ENCODE results near the gene SPECC1L. TPM values are rescaled to one million over a fixed set of nuclear protein-coding genes. Genes with fewer than 3 reads are reported as not detected.
"Not testable (repeated sequence)": the region's sequence is repeated elsewhere in the genome, so short reads cannot be mapped to it uniquely, and the experiment has no call there.

SPECC1L gene
- total RNA-seq, 1 donor from 2014 or later = 37.2 TPM

DNA sequence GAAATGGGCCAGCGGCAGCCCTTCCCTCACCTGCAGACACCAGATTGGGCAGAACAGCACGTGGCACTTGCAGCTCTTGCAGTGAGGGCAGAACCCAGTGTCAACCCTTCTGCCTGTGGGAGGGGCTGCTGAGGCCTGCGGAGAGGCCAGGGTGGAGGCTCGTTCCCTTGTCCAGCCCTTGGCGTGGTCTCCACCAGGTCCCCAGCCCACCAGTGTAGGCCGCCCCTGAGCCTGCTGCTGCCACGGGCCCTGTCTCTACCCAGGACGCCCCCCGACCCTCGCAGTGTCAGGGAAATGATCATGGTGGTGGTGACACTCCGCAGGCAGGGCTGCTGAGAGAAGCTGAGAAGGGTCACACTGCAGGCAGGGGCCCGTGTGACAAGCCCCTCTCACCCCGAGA, 14.5 kb upstream of the SPECC1L start:
- DNase-seq; H3K9me3 Mint-ChIP-seq; H3K4me1 Mint-ChIP-seq; H3K27ac Mint-ChIP-seq; H3K4me3 Mint-ChIP-seq; H3K27me3 Mint-ChIP-seq; H3K36me3 Mint-ChIP-seq (ENCODE audit: low read depth); intact Hi-C loops (cut with micrococcal nuclease): not testable (repeated sequence)

DNA sequence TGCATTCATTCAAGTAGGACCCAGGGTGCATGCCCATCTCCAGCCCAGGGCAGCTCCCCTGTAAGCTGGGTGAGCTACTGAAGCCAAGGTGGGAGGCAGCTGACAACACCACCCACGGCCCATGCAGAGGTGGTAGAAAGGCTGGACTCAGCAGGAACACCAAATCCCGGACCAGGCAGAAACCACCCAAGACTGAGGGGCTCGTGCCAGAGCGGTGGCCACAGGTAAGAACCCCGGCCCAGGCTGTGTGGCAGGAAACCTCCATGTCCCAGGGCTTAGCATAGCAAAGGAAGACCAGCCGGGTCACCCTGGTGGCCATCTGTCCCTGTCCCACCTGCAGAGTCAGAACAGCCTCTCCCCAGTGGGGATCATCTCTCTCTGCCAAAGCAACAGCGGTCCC, 13.9 kb upstream of the SPECC1L start:
- H3K27me3 Mint-ChIP-seq = not testable (repeated sequence)

DNA sequence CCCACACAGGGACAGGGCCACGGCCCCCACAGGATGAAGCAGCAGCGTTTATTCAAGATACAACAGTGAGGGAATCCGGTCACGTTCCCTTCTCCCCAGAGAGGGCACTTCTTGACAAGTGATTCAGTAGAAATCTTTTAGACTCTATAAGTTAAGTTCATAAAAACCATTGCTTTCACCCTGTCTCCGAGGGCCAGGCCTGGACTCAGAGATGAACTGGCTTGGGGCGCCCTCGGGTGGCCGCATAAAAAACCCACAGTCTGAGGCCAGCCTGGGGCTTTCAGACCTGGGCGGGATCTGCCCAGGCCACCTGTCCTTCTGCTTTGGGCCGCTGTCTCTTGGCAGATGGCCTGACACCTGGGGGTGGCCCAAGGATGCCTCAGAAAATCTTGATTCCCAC, 11.2 kb upstream of the SPECC1L start:
- intact Hi-C loops (cut with micrococcal nuclease); H3K9me3 Mint-ChIP-seq; H3K4me3 Mint-ChIP-seq; H3K27ac Mint-ChIP-seq; H3K4me1 Mint-ChIP-seq; H3K36me3 Mint-ChIP-seq (ENCODE audit: low read depth); H3K27me3 Mint-ChIP-seq: not testable (repeated sequence)
- DNase-seq = peak; percentile 90

More for the DNA sequence above, 13.9 kb upstream of the SPECC1L start:
- H3K9me3 Mint-ChIP-seq; H3K36me3 Mint-ChIP-seq (ENCODE audit: low read depth); H3K4me3 Mint-ChIP-seq; H3K4me1 Mint-ChIP-seq; H3K27ac Mint-ChIP-seq; intact Hi-C loops (cut with micrococcal nuclease); DNase-seq: not testable (repeated sequence)

DNA sequence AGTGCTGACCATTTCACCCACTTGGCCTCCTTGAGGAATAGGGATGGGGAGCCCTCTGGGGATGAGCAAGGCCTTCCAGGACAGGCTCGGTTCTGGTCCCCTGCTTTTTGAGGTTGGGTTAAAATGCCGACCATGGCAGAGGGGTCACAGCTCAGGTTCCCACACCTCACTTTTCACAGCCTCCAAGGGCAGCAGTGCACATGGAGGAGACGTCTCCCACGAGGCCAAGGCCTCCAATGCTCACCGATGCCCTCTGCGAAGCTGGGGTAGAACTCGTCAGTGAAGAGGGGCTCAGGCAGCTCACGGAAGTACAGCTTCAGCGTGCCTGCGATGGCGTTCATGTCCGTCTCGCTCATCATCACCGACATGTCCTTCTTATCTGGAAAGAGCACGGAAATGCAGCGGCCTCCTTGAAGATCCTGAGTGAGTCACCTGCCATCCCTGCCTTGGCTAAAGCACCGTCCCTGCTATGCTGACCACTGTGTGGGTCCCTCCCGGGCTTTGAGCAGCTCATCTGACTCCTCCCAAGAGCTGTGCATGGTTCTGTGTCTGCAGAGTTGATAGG, 8.4 kb upstream of the SPECC1L start:
- H3K4me1 Mint-ChIP-seq; H3K27ac Mint-ChIP-seq; H3K27me3 Mint-ChIP-seq; H3K36me3 Mint-ChIP-seq (ENCODE audit: low read depth); intact Hi-C loops (cut with micrococcal nuclease); H3K4me3 Mint-ChIP-seq; DNase-seq; H3K9me3 Mint-ChIP-seq: not testable (repeated sequence)

DNA sequence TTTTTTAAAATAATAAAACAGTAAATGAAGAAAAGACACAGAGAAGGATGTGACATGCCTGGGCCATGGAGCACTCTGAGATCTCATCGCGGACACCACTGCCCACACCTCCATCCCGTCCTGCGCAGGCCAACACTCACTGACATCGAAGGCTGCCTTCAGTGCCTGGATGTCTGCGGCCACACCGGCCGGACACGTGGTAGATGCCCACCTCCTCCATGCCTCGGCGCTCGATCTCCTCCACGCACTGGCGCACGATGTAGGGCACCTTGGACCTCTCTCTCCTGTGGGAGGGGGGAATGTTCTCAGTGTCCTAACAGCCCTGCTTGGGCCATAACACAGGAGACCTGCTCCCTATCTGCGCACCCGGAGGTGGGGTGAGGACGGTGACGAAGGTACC, 7.2 kb upstream of the SPECC1L start:
- H3K27ac Mint-ChIP-seq; H3K36me3 Mint-ChIP-seq (ENCODE audit: low read depth); H3K4me1 Mint-ChIP-seq; H3K9me3 Mint-ChIP-seq; H3K4me3 Mint-ChIP-seq; intact Hi-C loops (cut with micrococcal nuclease); H3K27me3 Mint-ChIP-seq; DNase-seq: not testable (repeated sequence)

DNA sequence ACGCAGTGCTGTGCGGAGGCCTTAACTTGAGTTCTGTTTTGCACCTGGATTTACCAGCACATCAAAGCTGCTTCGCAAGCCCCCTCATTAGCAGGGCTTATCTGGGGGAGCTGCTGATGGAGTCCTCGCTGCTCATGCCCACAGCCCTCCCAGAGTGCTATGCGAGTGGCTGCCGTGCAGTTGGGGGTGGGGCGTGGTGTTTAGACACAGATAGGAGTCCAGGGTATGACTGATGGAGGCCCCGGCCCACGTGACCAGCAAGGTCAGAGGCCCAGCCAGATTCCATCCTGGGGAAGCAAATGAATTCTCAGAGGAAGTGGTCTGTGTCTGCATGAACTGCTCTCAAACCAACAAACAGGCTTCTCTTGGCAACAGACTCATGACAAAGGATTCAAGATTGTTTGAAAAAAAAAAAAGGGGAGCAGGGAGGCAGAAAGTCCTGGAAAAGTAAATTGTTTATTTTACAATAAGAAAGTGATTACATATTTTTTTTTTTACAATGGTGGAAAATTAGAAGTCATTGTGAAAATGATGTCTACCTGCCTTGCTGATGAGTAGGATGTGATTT, 6.2 kb upstream of the SPECC1L start:
- H3K4me1 Mint-ChIP-seq; H3K27me3 Mint-ChIP-seq; intact Hi-C loops (cut with micrococcal nuclease); H3K36me3 Mint-ChIP-seq (ENCODE audit: low read depth); H3K9me3 Mint-ChIP-seq; DNase-seq: not testable (repeated sequence)
- Mint-ChIP-seq H3K4me3 (peak overlapping the region; percentile 17), H3K27ac (peak overlapping the region; percentile 78)

DNA sequence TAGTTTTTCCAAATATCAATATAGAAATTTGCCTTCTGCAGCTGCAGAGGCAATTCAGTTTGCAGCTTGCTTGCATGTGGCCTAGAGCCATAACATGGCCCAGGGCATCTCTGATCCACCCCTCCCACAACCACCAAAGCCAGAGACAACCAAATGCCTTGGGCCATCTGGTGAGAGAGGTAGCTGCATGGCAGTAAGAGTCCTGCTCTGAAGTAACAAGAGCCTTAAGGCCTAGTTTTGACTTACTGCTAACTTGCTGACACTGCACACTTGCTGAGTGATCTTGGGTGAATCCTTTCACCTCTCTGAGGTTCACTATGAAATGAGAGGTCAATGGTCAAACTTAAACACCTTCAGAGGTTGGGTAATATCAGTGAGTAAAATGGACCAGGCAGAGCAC, 4.9 kb upstream of the SPECC1L start:
- no peak overlapping the region for H3K27ac Mint-ChIP-seq
- no peaks in the 10 kb centered on the region for H3K36me3 Mint-ChIP-seq (ENCODE audit: low read depth)
- no peaks in the 10 kb centered on the region for H3K9me3 Mint-ChIP-seq
- H3K4me3 Mint-ChIP-seq = no peak overlapping the region
- intact Hi-C loops (cut with micrococcal nuclease) = no loop called here
- H3K27me3 Mint-ChIP-seq = no peaks in the 10 kb centered on the region
- DNase-seq = no peak
- peaks cover 7% of the 10 kb centered on the region for H3K4me1 Mint-ChIP-seq

DNA sequence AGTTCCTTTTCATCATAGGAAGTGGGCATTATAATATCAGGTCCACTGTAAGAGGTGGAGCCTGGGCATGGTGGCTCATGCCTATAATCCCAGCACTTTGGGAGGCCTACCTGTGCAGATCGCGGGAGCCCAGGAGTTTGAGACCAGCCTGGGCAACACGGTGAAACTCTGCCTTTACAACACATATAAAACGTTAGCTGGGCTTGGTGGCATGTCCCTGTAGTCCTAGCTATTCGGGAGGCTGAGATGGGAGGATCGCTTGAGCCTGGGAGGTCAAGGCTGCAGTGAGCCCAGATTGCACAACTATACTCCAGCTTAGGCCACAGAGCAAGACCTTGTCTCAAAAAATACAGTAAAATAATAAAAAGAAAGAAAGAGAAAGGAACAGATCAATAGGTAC, 4.1 kb upstream of the SPECC1L start:
- DNase-seq; intact Hi-C loops (cut with micrococcal nuclease); H3K36me3 Mint-ChIP-seq (ENCODE audit: low read depth); H3K27ac Mint-ChIP-seq; H3K4me3 Mint-ChIP-seq; H3K27me3 Mint-ChIP-seq; H3K4me1 Mint-ChIP-seq; H3K9me3 Mint-ChIP-seq: not testable (repeated sequence)

DNA sequence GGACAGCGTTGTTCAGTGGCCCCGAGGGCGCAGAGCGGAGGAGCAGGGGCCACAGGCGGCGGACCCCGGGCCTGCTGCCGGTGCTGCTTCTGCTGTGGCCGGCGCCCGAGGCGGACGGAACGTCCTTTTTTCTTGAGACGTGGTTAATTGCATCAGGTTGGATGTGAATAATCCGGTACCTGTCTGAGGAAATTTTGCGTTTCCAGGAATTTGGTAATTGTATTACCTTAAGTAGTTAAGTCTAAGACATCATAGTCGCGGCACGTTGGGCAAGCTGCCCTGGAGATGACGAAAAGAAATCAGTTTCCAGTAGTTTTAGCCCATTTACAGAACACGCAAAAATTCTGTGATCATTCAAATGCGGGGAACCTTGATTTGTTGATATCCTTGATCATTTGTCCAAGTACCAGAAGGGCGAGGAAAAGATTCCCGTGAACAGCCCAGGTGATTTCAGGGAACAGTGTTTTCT, 789 bp downstream of the SPECC1L start:
- H3K9me3 Mint-ChIP-seq = no peaks in the 10 kb centered on the region
- H3K27ac Mint-ChIP-seq = peak overlapping the region; percentile 89
- H3K36me3 Mint-ChIP-seq (ENCODE audit: low read depth) = peaks cover 5% of the 10 kb centered on the region
- H3K27me3 Mint-ChIP-seq = no peaks in the 10 kb centered on the region
- DNase-seq = no peak
- intact Hi-C loops (cut with micrococcal nuclease) = loop anchor here (5.0 kb wide), 1 partner anchor 156 kb away; the partner anchor contains the start of gene ADORA2A
- peaks cover 23% of the 10 kb centered on the region for H3K4me1 Mint-ChIP-seq
- H3K4me3 Mint-ChIP-seq = peak overlapping the region; percentile 90

DNA sequence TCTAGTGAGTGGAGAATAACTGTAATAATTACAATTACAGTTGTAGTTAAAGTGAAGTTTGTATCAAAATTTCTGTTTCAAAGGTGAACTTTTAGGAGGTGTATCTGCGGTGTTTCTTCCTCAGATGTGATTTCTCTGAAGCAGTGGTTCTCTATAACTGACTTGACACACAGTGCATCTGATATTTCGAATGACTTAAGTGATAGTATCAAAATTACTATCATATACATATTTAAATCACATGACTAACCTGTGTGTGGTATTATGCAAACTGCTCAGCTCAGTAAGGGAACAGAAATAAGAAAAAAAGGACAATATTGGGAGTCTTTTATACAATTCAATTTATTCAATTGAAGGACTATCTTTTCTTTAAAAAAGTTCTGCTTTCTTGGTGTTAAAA, 2.4 kb downstream of the SPECC1L start:
- peak overlapping the region; percentile 8 for H3K27ac Mint-ChIP-seq

DNA sequence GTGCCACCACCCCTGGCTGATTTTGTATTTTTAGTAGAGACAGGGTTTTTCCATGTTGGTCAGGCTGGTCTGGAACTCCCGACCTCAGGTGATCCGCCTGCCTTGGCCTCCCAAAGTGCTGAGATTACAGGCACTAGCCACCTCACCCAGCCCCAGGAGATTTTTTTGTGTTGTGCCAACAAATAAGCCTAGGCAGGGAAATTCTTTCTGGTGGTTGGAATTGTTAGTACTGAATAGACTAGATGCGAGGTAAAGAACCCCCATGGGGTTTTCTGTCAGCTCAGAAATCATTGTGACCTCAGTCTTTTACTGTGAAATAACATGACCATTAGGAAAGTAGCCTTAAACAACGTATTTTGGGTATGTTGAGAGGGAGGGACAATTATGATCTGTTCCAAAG, 3.3 kb downstream of the SPECC1L start:
- peaks cover 11% of the 10 kb centered on the region for H3K36me3 Mint-ChIP-seq (ENCODE audit: low read depth)
- intact Hi-C loops (cut with micrococcal nuclease) = loop anchor here (1.0 to 5.0 kb wide), 2 partner anchors 11 to 153 kb away; partner anchors contain the start of gene ADORA2A

More for the DNA sequence above, 2.4 kb downstream of the SPECC1L start:
- peaks cover 11% of the 10 kb centered on the region for H3K36me3 Mint-ChIP-seq (ENCODE audit: low read depth)
- H3K27me3 Mint-ChIP-seq, H3K9me3 Mint-ChIP-seq, DNase-seq: not testable (repeated sequence)
- intact Hi-C loops (cut with micrococcal nuclease) = loop anchor here (1.0 to 5.0 kb wide), 2 partner anchors 12 to 154 kb away; partner anchors contain the start of gene ADORA2A
- peaks cover 26% of the 10 kb centered on the region for H3K4me1 Mint-ChIP-seq
- peak overlapping the region; percentile 52 for H3K4me3 Mint-ChIP-seq

DNA sequence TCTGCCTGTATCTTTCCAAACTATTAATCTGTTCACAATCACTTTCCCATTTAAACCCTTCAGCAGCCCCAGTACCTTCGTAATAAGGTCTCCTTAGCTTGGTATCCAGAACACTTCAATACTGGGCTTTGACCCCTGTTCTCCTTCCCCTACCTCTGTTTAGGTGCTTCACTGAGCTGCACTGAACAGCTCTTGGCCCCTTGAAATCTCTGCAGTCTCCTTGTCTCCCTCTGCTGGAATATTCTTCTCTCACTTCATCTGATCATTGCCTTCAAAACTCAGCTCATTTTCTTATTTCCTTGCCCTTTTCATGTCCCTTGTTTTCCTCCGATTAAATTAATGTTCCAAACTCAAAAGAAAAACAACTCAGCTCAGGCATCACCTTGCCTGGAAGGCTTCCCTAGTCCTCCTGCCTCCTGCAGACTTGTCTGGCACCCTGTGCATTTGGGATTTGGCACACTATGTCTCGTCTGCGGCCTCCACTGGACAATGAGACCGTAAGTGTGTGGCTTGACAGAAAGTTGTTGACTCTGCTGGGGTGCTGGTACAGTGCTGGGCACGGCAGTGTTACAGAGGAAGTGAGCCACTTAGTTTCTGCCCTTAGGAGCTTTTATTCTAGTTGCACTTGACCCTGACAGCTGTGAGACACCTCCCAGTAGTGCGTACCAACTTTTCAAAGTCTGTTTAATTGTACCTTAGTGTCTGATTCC, 4.2 kb downstream of the SPECC1L start:
- H3K4me3 Mint-ChIP-seq, H3K27ac Mint-ChIP-seq, H3K27me3 Mint-ChIP-seq, H3K9me3 Mint-ChIP-seq, DNase-seq: not testable (repeated sequence)
- H3K36me3 Mint-ChIP-seq (ENCODE audit: low read depth) = peaks cover 11% of the 10 kb centered on the region
- H3K4me1 Mint-ChIP-seq = peaks cover 30% of the 10 kb centered on the region
- intact Hi-C loops (cut with micrococcal nuclease) = loop anchor here (5.0 kb wide), 1 partner anchor 152 kb away; the partner anchor contains the start of gene ADORA2A

More for the DNA sequence above, 3.3 kb downstream of the SPECC1L start:
- H3K4me3 Mint-ChIP-seq, H3K27me3 Mint-ChIP-seq, H3K27ac Mint-ChIP-seq, H3K9me3 Mint-ChIP-seq, DNase-seq: not testable (repeated sequence)
- peaks cover 26% of the 10 kb centered on the region for H3K4me1 Mint-ChIP-seq

DNA sequence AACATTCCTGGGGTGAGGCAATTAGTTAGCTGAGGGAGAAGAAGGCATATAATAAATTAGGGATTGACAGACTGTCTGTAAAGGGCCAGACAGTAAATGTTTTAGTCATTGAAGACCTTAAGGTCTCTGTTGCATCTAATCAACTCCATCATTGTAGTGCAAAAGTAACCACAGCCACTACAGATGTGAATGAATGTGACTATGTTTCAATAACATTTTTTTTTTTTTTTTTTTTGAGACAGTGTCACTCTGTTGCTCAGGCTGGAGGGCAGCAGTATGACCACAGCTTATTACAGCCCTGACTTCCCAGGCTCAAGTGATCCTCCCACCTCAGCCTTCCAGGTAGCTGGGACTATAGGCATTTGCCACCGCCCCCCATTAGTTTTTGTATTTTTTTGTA, 9.7 kb downstream of the SPECC1L start:
- H3K4me3 Mint-ChIP-seq; H3K9me3 Mint-ChIP-seq; intact Hi-C loops (cut with micrococcal nuclease): not testable (repeated sequence)

DNA sequence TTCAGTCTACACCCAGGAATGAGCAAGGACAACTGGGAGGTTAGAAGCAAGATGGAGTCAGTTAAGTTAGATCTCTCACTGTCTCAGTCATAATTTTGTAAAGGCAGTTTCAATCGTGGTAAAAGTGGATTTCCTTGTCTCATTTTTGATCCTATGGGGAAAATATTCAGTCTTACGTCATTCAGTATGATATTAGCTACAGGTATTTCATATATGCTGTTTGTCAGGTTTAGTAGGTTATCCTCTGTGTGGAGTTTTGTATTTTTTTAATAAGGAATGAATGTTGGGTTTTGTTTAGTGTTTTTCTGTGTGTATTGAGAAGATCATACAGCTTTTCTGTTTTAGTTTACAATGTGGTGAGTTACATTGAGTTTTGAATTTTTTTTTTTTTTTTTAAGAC, 11.8 kb downstream of the SPECC1L start:
- Mint-ChIP-seq H3K27me3 (peaks cover 3% of the 10 kb centered on the region), H3K4me1 (peaks cover 38% of the 10 kb centered on the region), H3K4me3 (no peak overlapping the region), H3K9me3 (no peaks in the 10 kb centered on the region), H3K27ac (no peak overlapping the region), H3K36me3 (ENCODE audit: low read depth) (peaks cover 22% of the 10 kb centered on the region)
- DNase-seq = no peak
- intact Hi-C loops (cut with micrococcal nuclease) = no loop called here

More for the DNA sequence above, 9.7 kb downstream of the SPECC1L start:
- not testable (repeated sequence) for H3K27me3 Mint-ChIP-seq, H3K27ac Mint-ChIP-seq, DNase-seq
- Mint-ChIP-seq H3K4me1 (peaks cover 34% of the 10 kb centered on the region), H3K36me3 (ENCODE audit: low read depth) (peaks cover 25% of the 10 kb centered on the region)

Measured in activated CD4-positive, alpha-beta T cell treated with anti-CD3 and anti-CD28 coated beads, Interleukin-2, amount 10 ng/mL, durations not matched to agents 24 days and 14 days (primary cell).